GM23338 (cell line): ENCODE data around the gene NETO2.

Source experiments
- CREB1 ChIP-seq: fragments of 250-450 bp; sonication (Bioruptor Pico); IDR thresholded peaks from 2 replicates; pipeline ENCODE4 v1.5.0; 2020; ENCODE audit warnings: low read depth, mild to moderate bottlenecking, moderate library complexity
- CTCF ChIP-seq, 2 experiments: fragments of 200-600 bp in 1 of 2; sonication (generic) in 1 of 2; conservative IDR thresholded peaks; 2 replicates each; pipeline versions ENCODE4 v1.5.1 to v1.6.1; 2016 to 2017; ENCODE audit warnings: antibody characterized with exemption in 2 of 2, low read depth in 2 of 2, mild to moderate bottlenecking in 2 of 2, moderate library complexity in 1 of 2
- EZH2 ChIP-seq: fragments of 200-600 bp; sonication (generic); IDR thresholded peaks from one replicate; pipeline ENCODE4 v1.8.0; 2017; ENCODE audit warnings: antibody characterized with exemption, mild to moderate bottlenecking, low read depth; ENCODE audit not compliant: unreplicated experiment
- EZH2phosphoT487 ChIP-seq: fragments of 200-600 bp; sonication (generic); IDR thresholded peaks from one replicate; pipeline ENCODE4 v1.8.1; 2018; ENCODE audit warnings: antibody characterized with exemption; ENCODE audit not compliant: unreplicated experiment
- JUNB ChIP-seq: IDR thresholded peaks from one replicate; pipeline ENCODE4 v1.6.1; 2016; ENCODE audit warnings: antibody characterized with exemption; ENCODE audit not compliant: unreplicated experiment
- NANOG ChIP-seq: IDR thresholded peaks from 2 replicates; pipeline ENCODE4 v1.6.1; 2016; ENCODE audit warnings: antibody characterized with exemption, borderline replicate concordance
- POLR2AphosphoS5 ChIP-seq: IDR thresholded peaks from 2 replicates; pipeline ENCODE4 v1.6.1; 2016; ENCODE audit warnings: antibody characterized with exemption, low read depth
- REST ChIP-seq: IDR thresholded peaks from one replicate; pipeline ENCODE4 v1.6.1; 2018; ENCODE audit warnings: antibody characterized with exemption; ENCODE audit not compliant: unreplicated experiment
- ZNF331 ChIP-seq: fragments of 250-450 bp; sonication (Bioruptor Pico); IDR thresholded peaks from 2 replicates; pipeline ENCODE4 v1.5.0; 2020; ENCODE audit warnings: low read depth, mild to moderate bottlenecking, moderate library complexity

GRCh38 chr16:47084198-47084597 lies 59.5 kb downstream of the NETO2 start:
- no peak for TF ChIP-seq EZH2
- no peak for TF ChIP-seq CTCF (conservative IDR thresholded peaks at IDR 0.05; ENCODE audit: low read depth in 2 of 2)
- no peak for TF ChIP-seq CREB1 (CRISPR knock-in tag)
- TF ChIP-seq POLR2AphosphoS5 = no peak
- no peak for TF ChIP-seq REST
- TF ChIP-seq ZNF331 (CRISPR knock-in tag) = no peak
- TF ChIP-seq NANOG = no peak
- no peak for TF ChIP-seq EZH2phosphoT487
- TF ChIP-seq JUNB = no peak
